IPS-18a (cell line): ENCODE data around the gene GSTCD.
"Not testable (repeated sequence)": the region's sequence is repeated elsewhere in the genome, so short reads cannot be mapped to it uniquely, and the experiment has no call there.

Source experiments
- H3K27ac ChIP-seq: one replicate; pipeline ENCODE4 v1.5.1; 2013; ENCODE audit warnings: low read length
- H3K27me3 ChIP-seq: one replicate; pipeline ENCODE4 v1.6.1; 2013; ENCODE audit warnings: mild to moderate bottlenecking, low read length; ENCODE audit not compliant: control insufficient read depth, insufficient read depth
- H3K36me3 ChIP-seq: one replicate; pipeline ENCODE4 v1.6.1; 2013; ENCODE audit warnings: low read depth, low read length; ENCODE audit not compliant: control insufficient read depth
- H3K4me1 ChIP-seq: one replicate; pipeline ENCODE4 v1.6.1; 2013; ENCODE audit warnings: low read depth, low read length; ENCODE audit not compliant: control insufficient read depth
- H3K4me3 ChIP-seq: one replicate; pipeline ENCODE4 v1.5.1; 2013; ENCODE audit warnings: low read length
- H3K9ac ChIP-seq: one replicate; pipeline ENCODE4 v1.6.1; 2013; ENCODE audit warnings: mild to moderate bottlenecking, low read length, moderate library complexity
- H3K9me3 ChIP-seq: one replicate; pipeline ENCODE4 v1.6.1; 2013; ENCODE audit warnings: low read depth, low read length; ENCODE audit not compliant: control insufficient read depth

The GSTCD gene

DNA sequence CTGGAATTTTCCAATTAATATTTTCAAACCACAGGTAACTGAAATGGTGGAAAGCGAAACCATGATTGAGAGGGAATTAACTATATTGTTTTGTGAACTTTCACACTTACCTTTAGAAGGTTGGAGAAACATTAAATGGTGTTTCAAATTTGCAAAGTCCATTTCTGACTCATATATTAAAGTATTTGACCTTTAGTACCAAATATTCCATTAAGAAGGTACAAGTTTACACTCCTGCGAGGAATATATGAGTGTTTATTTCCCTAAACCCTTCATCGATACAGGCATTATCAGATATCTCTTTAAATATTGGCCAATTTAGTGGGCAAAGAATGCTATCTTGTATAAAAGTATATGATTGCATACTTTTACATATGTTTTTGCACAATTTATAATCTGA is 142.6 kb downstream of the GSTCD start:
- no peak overlapping the region for H3K9ac ChIP-seq
- H3K4me1 ChIP-seq, result no peaks in the 10 kb centered on the region
- H3K27ac ChIP-seq, result no peak overlapping the region
- H3K4me3 ChIP-seq, result no peak overlapping the region
- H3K36me3 ChIP-seq, result no peaks in the 10 kb centered on the region
- H3K27me3 ChIP-seq, result no peaks in the 10 kb centered on the region
- no peaks in the 10 kb centered on the region for H3K9me3 ChIP-seq

DNA sequence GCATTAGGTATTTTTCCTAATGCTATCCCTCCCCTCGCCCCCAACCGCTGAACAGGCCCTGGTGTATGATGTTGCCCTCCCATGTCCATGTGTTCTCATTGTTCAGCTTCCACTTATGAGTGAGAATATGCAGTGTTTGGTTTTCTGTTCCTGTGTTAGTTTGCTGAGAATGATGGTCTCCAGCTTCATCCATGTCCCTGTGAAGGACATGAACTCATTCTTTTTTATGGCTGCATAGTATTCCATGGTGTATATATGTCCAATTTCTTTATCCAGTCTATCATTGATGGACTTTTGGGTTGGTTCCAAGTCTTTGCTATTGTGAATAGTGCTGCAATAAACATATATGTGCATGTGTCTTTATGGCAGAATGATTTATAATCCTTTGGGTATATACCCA is 143.6 kb downstream of the GSTCD start:
- not testable (repeated sequence) for H3K27me3 ChIP-seq, H3K9me3 ChIP-seq, H3K4me1 ChIP-seq, H3K4me3 ChIP-seq, H3K9ac ChIP-seq, H3K36me3 ChIP-seq, H3K27ac ChIP-seq

DNA sequence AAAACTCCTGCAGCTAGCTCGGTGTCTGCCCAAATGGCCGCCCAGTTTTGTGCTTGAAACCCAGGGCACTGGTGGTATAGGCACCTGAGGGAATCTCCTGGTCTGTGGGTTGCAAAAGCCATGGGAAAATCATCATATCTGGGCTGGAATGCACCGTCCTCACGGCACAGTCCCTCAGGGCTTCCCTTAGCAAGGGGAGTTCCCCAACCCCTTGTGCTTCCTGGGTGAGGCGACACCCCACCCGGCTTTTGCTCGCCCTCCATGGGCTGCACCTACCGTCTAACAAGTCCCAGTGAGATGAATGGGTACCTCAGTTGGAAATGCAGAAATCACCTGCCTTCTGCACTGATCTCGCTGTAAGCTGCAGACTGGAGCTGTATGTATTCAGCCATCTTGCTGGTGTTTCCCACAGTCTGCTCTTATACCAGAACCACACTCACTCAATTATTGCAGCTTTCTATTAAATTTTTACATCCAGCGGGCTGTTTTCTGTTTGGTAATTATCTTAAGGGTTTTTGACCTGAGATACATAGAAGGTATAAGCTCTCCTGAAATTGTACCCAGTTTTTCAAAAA is 150.0 kb downstream of the GSTCD start:
- no peaks in the 10 kb centered on the region for H3K36me3 ChIP-seq
- H3K9ac ChIP-seq, result no peak overlapping the region
- no peaks in the 10 kb centered on the region for H3K4me1 ChIP-seq
- no peak overlapping the region for H3K27ac ChIP-seq
- H3K4me3 ChIP-seq, result no peak overlapping the region
- H3K27me3 ChIP-seq, result no peaks in the 10 kb centered on the region
- H3K9me3 ChIP-seq, result peaks cover 10% of the 10 kb centered on the region

DNA sequence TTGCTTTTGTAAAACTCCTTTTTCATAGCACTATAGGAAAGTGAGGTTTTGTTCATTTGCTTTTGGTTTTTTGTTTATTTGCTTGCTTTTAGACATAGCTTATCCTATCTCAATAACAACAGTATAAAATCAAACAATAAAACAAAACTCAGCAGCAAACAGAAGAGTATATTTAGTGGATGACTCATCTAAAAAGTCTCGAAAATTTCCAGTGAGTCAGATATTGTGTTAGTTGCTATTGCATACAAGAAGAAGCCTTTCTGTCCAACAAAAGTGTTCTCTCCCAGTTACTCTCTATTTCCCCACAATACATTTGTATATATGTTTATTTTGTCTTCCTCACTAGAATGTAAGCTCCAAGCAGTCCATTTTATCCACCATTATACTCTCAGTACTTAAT is 150.6 kb downstream of the GSTCD start:
- Histone ChIP-seq H3K9me3 (peaks cover 10% of the 10 kb centered on the region), H3K9ac (no peak overlapping the region), H3K27ac (no peak overlapping the region), H3K4me1 (no peaks in the 10 kb centered on the region), H3K4me3 (no peak overlapping the region), H3K27me3 (no peaks in the 10 kb centered on the region), H3K36me3 (no peaks in the 10 kb centered on the region)

DNA sequence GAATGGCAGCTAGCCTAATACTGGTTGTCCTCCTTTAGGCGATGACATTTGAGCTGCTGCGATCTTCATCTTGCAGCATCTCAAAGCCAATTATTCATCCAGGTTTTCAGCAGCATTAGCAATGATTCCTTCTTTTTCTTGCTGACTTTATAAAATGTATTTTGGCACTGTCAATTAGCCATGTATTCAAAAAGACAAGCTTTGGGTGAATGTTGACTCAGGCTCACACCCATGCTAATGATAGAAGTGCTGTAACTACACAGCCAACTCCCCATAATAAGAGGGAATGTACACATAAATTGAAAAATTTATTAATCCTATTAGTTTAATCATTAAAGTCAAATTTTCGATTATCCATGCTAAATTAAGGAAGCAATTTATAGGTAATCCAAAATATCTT is 162.4 kb downstream of the GSTCD start:
- Histone ChIP-seq H3K27me3 (no peaks in the 10 kb centered on the region), H3K4me1 (peaks cover 10% of the 10 kb centered on the region), H3K9me3 (no peaks in the 10 kb centered on the region), H3K4me3 (no peak overlapping the region), H3K9ac (no peak overlapping the region), H3K36me3 (no peaks in the 10 kb centered on the region), H3K27ac (no peak overlapping the region)

DNA sequence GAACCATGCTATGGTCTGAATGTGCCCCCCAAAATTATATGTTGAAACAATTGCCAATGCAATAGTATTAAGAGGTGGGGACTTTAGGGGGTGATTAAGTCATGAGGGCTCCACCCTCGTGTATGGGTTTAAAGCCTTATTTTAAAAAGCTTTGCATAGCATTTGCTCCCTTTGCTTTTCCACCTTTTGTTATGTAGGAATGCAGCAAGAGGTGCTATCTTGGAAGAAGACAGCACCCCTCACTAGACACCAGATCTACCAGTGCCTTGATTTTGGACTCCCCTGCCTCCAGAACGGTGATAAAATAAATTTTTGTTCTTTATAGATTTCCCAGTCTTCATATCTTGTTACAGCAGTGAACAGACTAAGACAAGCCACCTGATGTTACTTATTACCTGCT is 163.4 kb downstream of the GSTCD start:
- Histone ChIP-seq H3K4me1 (peaks cover 10% of the 10 kb centered on the region), H3K36me3 (no peaks in the 10 kb centered on the region), H3K4me3 (no peak overlapping the region), H3K27me3 (no peaks in the 10 kb centered on the region), H3K9me3 (no peaks in the 10 kb centered on the region), H3K27ac (no peak overlapping the region), H3K9ac (no peak overlapping the region)

DNA sequence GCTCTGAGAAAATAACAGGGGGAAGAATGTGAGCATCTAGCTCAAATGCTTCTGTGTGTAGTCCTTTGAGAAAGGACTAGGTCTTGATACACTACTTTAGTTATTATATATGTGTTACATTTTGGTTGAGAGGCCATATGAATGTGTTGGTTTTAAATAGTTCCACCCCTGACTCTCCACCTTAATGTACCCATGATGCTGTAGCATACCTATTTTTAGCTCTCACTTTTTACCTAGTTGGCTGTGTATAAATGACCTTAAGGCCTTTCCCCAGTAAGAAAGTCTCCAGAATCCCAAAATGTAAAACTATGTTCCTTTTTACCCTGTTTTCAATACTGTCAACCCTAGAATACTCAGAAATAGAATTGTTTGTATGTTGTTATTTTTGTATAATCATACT is 166.6 kb downstream of the GSTCD start:
- H3K9me3 ChIP-seq, result peaks cover 6% of the 10 kb centered on the region
- peaks cover 10% of the 10 kb centered on the region for H3K4me1 ChIP-seq
- H3K27me3 ChIP-seq, result no peaks in the 10 kb centered on the region
- no peak overlapping the region for H3K27ac ChIP-seq
- H3K4me3 ChIP-seq, result no peak overlapping the region
- no peak overlapping the region for H3K9ac ChIP-seq
- H3K36me3 ChIP-seq, result no peaks in the 10 kb centered on the region

DNA sequence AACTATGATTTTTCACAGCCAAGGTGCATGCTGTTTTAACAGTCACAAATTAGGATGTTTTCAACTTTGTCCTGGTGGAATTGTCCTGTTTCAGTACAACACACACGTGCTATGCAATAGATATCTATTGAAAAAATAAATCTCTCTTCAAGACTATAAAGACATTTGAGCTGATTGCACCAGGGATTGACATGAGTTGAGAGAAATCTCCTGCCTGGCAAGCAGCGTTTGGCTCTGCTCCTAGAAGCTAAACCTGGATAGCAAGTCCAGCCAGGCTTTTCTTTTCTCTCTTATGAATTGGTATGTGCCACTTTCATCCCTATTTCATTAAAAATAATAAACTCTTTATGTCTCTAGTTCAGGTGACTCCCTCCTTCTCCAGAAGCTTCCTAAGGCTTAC is 170.1 kb downstream of the GSTCD start:
- Histone ChIP-seq H3K9me3 (peaks cover 7% of the 10 kb centered on the region), H3K36me3 (no peaks in the 10 kb centered on the region), H3K27me3 (no peaks in the 10 kb centered on the region), H3K4me3 (no peak overlapping the region), H3K27ac (no peak overlapping the region), H3K9ac (no peak overlapping the region), H3K4me1 (no peaks in the 10 kb centered on the region)

DNA sequence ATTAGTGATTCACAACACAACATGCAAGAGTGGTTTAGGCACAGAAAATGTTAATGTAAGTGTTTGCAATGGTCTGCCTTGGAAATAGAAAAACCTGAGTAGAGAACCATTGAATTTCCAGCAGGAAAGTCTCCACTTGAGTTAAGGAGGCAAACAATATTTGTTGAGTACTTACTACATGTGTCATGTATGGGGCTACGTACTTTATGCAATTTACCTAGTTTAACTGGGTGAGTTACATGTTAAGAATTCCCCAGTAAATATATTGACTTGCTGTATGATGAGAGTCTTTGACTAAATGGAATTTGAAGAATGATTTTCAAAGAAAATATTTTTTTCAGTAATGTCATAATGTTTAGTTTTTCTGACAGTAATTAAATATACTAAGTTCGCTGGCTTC is 178.9 kb downstream of the GSTCD start:
- no peaks in the 10 kb centered on the region for H3K4me1 ChIP-seq
- H3K36me3 ChIP-seq, result no peaks in the 10 kb centered on the region
- no peak overlapping the region for H3K27ac ChIP-seq
- H3K27me3 ChIP-seq, result peaks cover 5% of the 10 kb centered on the region
- H3K9me3 ChIP-seq, result no peaks in the 10 kb centered on the region
- H3K9ac ChIP-seq, result no peak overlapping the region
- no peak overlapping the region for H3K4me3 ChIP-seq

DNA sequence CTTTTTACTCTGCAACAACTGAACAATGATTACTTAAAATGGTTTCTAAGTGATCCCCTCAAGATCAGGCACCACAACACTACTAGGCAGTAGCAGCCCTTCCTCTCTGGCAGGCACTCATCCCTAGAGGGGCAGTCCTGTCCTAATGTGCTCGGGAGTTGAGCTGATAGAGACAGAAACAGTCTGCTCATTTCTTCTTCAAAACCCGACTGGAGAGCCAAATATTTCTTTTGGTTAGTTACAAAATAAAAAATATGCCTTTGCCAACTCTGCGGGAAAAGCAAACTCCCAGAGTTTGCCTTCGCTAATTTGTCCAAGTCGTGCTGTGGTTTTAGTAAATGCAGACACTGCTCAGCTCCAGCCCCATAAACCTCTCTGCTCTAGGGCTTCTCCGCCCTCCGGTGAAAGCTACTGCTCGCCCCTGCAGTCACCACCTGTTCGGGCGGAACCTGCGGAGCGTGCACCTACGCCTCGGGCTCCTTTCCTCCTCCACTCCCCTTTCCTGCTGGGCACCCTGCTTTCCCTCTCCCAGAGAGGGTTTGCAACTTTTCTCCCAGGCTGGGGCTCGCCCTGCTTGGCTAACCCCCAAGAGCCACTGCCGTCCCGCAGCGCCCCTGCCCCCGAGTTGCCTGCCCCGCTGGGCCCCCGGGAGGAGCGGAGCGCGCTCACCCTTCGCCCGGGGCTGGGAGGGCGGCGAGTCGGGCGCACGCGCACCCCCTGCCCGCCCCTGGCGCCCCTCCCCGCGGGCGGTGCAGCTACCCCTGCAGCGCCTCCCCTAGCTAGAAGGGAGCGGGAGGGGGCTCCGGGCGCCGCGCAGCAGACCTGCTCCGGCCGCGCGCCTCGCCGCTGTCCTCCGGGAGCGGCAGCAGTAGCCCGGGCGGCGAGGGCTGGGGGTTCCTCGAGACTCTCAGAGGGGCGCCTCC is 186.3 kb downstream of the GSTCD start, which contains the start of gene NPNT:
Gene NPNT (plus strand): TSS at position 812 of the 923 bp plus-strand sequence. CDS start 182 bp downstream, outside the sequence.
- no peak within 1 kb of the TSS for H3K27ac ChIP-seq
- H3K9me3 ChIP-seq, result no peaks in the 10 kb centered on the region
- H3K4me3 ChIP-seq, result peak within 1 kb of the TSS; percentile 58
- no peaks in the 10 kb centered on the region for H3K4me1 ChIP-seq
- H3K9ac ChIP-seq, result no peak within 1 kb of the TSS
- peaks cover 73% of the 10 kb centered on the region for H3K27me3 ChIP-seq
- no peaks in the 10 kb centered on the region for H3K36me3 ChIP-seq

DNA sequence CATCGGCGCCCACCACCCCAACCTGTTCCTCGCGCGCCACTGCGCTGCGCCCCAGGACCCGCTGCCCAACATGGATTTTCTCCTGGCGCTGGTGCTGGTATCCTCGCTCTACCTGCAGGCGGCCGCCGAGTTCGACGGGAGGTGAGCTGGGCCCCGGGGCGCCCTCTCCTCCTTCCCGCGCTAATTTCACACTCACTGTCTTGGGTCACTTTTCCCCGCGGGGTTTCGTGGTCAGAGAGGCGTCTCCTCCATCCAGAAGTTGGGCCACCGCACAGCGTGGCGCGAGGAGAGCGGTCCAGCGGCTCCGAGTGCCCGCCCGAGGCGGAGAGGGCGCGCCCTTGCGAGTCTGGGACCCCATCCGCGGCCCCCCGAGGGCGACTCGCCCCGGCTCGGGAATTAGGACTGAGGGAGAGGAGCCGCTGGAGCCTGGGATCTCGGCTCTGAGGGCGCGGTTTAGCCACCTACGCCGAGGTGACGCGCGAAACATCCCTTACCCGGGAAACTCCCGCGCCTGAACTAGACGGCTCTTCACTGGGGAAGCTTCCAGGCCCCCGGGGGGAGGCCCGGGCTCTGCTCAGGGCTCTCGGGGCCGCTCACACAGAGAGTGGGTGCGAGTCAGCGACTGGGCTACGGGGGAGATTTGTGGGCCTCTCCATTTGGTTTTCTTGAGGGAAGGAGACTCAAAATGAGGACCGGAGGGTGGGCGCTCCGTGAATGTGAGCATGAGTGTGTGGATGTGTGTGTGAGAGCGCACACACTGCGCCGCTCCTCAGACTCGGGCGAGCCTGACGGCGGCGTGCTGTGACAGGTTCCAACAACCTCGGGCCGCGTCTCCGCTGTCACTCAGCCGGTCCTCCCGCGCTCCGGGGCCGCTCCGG is 187.2 kb downstream of the GSTCD start:
- peaks cover 73% of the 10 kb centered on the region for H3K27me3 ChIP-seq
- no peak overlapping the region for H3K27ac ChIP-seq
- H3K9me3 ChIP-seq, result no peaks in the 10 kb centered on the region
- H3K9ac ChIP-seq, result no peak overlapping the region
- H3K36me3 ChIP-seq, result no peaks in the 10 kb centered on the region
- H3K4me3 ChIP-seq, result peak overlapping the region; percentile 58
- no peaks in the 10 kb centered on the region for H3K4me1 ChIP-seq
